ENCODE data around the gene ADPRHL1.
"Not testable (repeated sequence)": the region's sequence is repeated elsewhere in the genome, so short reads cannot be mapped to it uniquely, and the experiment has no call there.

Gene ADPRHL1

GRCh38 chr13:113390874-113391497 lies 62.3 kb downstream of the ADPRHL1 start:
- Histone ChIP-seq H3K9me3 (peaks cover 11% of the 10 kb centered on the region), H3K36me3 (no peaks in the 10 kb centered on the region), H3K27me3 (peaks cover 46% of the 10 kb centered on the region), H3K4me1 (ENCODE audit: control insufficient read depth in 1 of 2, insufficient read depth in 1 of 2, low read depth in 1 of 2, low read length in 1 of 2) (peaks cover 5 to 10% of the 10 kb centered on the region in 2 experiments), H3K27ac (no peak overlapping the region), H3K4me3 (ENCODE audit: low read depth in 1 of 2, low read length in 1 of 2) (no peak overlapping the region)
- no peak for TF ChIP-seq CTCF (IDR thresholded peaks at IDR 0.05)

- not testable (repeated sequence) for H3K4me3 ChIP-seq (ENCODE audit: low read depth in 1 of 2, low read length in 1 of 2)
- H3K9me3 ChIP-seq = peaks cover 11% of the 10 kb centered on the region
Observed at GRCh38 chr13:113389586-113389985, 63.7 kb downstream of the ADPRHL1 start.

GRCh38 chr13:113387396-113387795 lies 65.9 kb downstream of the ADPRHL1 start:
- TF ChIP-seq CTCF (IDR thresholded peaks at IDR 0.05) = no peak

More at GRCh38 chr13:113389586-113389985, 63.7 kb downstream of the ADPRHL1 start:
- H3K27me3 ChIP-seq = peaks cover 37% of the 10 kb centered on the region
- H3K36me3 ChIP-seq; H3K4me1 ChIP-seq (ENCODE audit: control insufficient read depth in 1 of 2, insufficient read depth in 1 of 2, low read depth in 1 of 2, low read length in 1 of 2); H3K27ac ChIP-seq: not testable (repeated sequence)

GRCh38 chr13:113383089-113383488 lies 70.2 kb downstream of the ADPRHL1 start:
- Histone ChIP-seq H3K9me3 (peaks cover under 1% of the 10 kb centered on the region), H3K27ac (no peak overlapping the region), H3K27me3 (peaks cover 15% of the 10 kb centered on the region), H3K4me1 (ENCODE audit: control insufficient read depth in 1 of 2, insufficient read depth in 1 of 2, low read depth in 1 of 2, low read length in 1 of 2) (no peaks in the 10 kb centered on the region), H3K4me3 (ENCODE audit: low read depth in 1 of 2, low read length in 1 of 2) (no peak overlapping the region), H3K36me3 (no peaks in the 10 kb centered on the region)
- no peak for TF ChIP-seq CTCF (IDR thresholded peaks at IDR 0.05)

More at GRCh38 chr13:113387396-113387795, 65.9 kb downstream of the ADPRHL1 start:
- peaks cover 19% of the 10 kb centered on the region for H3K27me3 ChIP-seq
- no peak overlapping the region for H3K4me3 ChIP-seq (ENCODE audit: low read depth in 1 of 2, low read length in 1 of 2)
- H3K36me3 ChIP-seq = no peaks in the 10 kb centered on the region
- H3K4me1 ChIP-seq (ENCODE audit: control insufficient read depth in 1 of 2, insufficient read depth in 1 of 2, low read depth in 1 of 2, low read length in 1 of 2) = no peaks in the 10 kb centered on the region
- no peak overlapping the region for H3K27ac ChIP-seq
- H3K9me3 ChIP-seq = peaks cover 11% of the 10 kb centered on the region

- peaks cover 15% of the 10 kb centered on the region for H3K27me3 ChIP-seq
- H3K27ac ChIP-seq; H3K9me3 ChIP-seq; H3K4me3 ChIP-seq (ENCODE audit: low read depth in 1 of 2, low read length in 1 of 2); H3K36me3 ChIP-seq; H3K4me1 ChIP-seq (ENCODE audit: control insufficient read depth in 1 of 2, insufficient read depth in 1 of 2, low read depth in 1 of 2, low read length in 1 of 2): not testable (repeated sequence)
Observed at GRCh38 chr13:113382542-113382941, 70.7 kb downstream of the ADPRHL1 start.

GRCh38 chr13:113378825-113379224 lies 74.5 kb downstream of the ADPRHL1 start:
- TF ChIP-seq CTCF (IDR thresholded peaks at IDR 0.05) = no peak
- Histone ChIP-seq H3K4me1 (ENCODE audit: control insufficient read depth in 1 of 2, insufficient read depth in 1 of 2, low read depth in 1 of 2, low read length in 1 of 2) (no peaks in the 10 kb centered on the region), H3K4me3 (ENCODE audit: low read depth in 1 of 2, low read length in 1 of 2) (no peak overlapping the region)

More at GRCh38 chr13:113378825-113379224, 74.5 kb downstream of the ADPRHL1 start:
- Histone ChIP-seq H3K9me3 (no peaks in the 10 kb centered on the region), H3K36me3 (no peaks in the 10 kb centered on the region), H3K27ac (no peak overlapping the region), H3K27me3 (peaks cover 15% of the 10 kb centered on the region)

Data from neutrophil (primary cell).